ENCODE measurements around the gene NALF2.

GRCh38 chrX:69493193-69493592, 10.9 kb upstream of the NALF2 start:
- TF ChIP-seq CTCF (IDR thresholded peaks at IDR 0.05) (peak in 2 of 4 experiments; percentile 18 to 23), POLR2A (IDR thresholded peaks at IDR 0.05) (no peak)
